Thoracic aorta (tissue), 2 donors: ENCODE results near the gene MAX. TPM values are rescaled to one million over a fixed set of nuclear protein-coding genes. Genes with fewer than 3 reads are reported as not detected.

Experiments
- ATAC-seq: fragments of 150-250 bp; one replicate; pipeline ENCODE4 v1.8.0; 2017; ENCODE audit warnings: low read depth; ENCODE audit not compliant: insufficient number of reproducible peaks, low FRiP score
- DNase-seq: peaks from one replicate; pipeline ENCODE4 v3.0.0-alpha.2; 2020; ENCODE audit warnings: low spot score
- H3K27ac ChIP-seq, 2 donors: fragments of 200-600 bp; sonication (generic); 1 replicate in 1 of 2; 2 replicates in 1 of 2; pipeline ENCODE4 v1.5.1; 2016; ENCODE audit warnings: mild to moderate bottlenecking in 2 of 2, moderate library complexity in 2 of 2
- H3K27me3 ChIP-seq: fragments of 200-600 bp; sonication (generic); replicated peaks from 2 replicates; pipeline ENCODE4 v1.6.0; 2016; ENCODE audit warnings: mild to moderate bottlenecking; ENCODE audit not compliant: insufficient read depth
- H3K36me3 ChIP-seq: fragments of 200-600 bp; sonication (generic); one replicate; pipeline ENCODE4 v1.5.1; 2016
- H3K4me1 ChIP-seq, 2 donors: fragments of 200-600 bp; sonication (generic); 1 replicate in 1 of 2; 2 replicates in 1 of 2; pipeline versions ENCODE4 v1.5.1 to v1.6.0; 2016; ENCODE audit warnings: low read depth in 2 of 2, mild to moderate bottlenecking in 1 of 2; ENCODE audit not compliant: control insufficient read depth in 1 of 2
- H3K4me3 ChIP-seq: fragments of 200-600 bp; sonication (generic); 2 replicates; pipeline ENCODE4 v1.5.1; 2016; ENCODE audit warnings: mild to moderate bottlenecking
- H3K9me3 ChIP-seq: fragments of 200-600 bp; sonication (generic); 2 replicates; pipeline ENCODE4 v1.5.1; 2016
- total RNA-seq, 2 donors: library from RNA; depleted of rRNA; stranded (reverse); fragments of >200 nt; gene quantifications; one replicate each; pipeline versions ENCODE4 v1.1.0 to v1.2.3, GENCODE V29; 2016
- TF ChIP-seq, protein P1 (sequence below): fragments of 200-600 bp; sonication (generic); IDR thresholded peaks from one replicate; pipeline ENCODE4 v1.5.1; 2019; ENCODE audit warnings: antibody characterized with exemption

The MAX gene
- total RNA-seq, 2 donors from 2014 or later, result 33.2 to 52.8 TPM

GRCh38 chr14:65072256-65072655, 30.1 kb downstream of the MAX start:
- no peak overlapping the region for H3K27ac ChIP-seq
- no peak for ATAC-seq
- H3K4me1 ChIP-seq, result peaks cover 17 to 34% of the 10 kb centered on the region in 2 donors
- H3K36me3 ChIP-seq, result peaks cover 9% of the 10 kb centered on the region
- no peak for DNase-seq
- no peaks in the 10 kb centered on the region for H3K27me3 ChIP-seq
- H3K4me3 ChIP-seq, result no peak overlapping the region
- no peaks in the 10 kb centered on the region for H3K9me3 ChIP-seq
- TF ChIP-seq, protein P1, sequence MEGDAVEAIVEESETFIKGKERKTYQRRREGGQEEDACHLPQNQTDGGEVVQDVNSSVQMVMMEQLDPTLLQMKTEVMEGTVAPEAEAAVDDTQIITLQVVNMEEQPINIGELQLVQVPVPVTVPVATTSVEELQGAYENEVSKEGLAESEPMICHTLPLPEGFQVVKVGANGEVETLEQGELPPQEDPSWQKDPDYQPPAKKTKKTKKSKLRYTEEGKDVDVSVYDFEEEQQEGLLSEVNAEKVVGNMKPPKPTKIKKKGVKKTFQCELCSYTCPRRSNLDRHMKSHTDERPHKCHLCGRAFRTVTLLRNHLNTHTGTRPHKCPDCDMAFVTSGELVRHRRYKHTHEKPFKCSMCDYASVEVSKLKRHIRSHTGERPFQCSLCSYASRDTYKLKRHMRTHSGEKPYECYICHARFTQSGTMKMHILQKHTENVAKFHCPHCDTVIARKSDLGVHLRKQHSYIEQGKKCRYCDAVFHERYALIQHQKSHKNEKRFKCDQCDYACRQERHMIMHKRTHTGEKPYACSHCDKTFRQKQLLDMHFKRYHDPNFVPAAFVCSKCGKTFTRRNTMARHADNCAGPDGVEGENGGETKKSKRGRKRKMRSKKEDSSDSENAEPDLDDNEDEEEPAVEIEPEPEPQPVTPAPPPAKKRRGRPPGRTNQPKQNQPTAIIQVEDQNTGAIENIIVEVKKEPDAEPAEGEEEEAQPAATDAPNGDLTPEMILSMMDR, result no peak

DNA sequence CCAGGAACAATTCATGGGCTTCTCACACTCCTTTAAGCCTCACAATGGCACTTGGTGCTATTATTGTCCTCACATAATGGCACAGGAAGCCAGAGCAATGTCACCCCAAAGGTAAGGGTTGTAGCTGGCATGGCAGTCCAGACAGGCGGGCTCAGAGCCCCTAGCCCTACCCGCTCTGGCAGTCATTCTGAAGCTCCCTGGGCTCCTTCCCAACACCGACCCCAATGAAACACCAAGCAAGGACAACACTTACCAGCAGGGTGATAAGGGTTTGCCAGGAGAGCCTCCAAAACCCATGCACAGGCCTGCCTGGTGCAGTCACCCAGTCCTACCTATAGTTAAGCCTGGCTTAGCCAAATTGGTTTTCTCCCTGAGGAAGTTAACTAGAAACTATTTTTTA, 30.8 kb downstream of the MAX start:
- Histone ChIP-seq H3K27ac (no peak overlapping the region), H3K4me3 (no peak overlapping the region), H3K9me3 (no peaks in the 10 kb centered on the region), H3K4me1 (peaks cover 17 to 34% of the 10 kb centered on the region in 2 donors), H3K36me3 (peaks cover 8% of the 10 kb centered on the region), H3K27me3 (no peaks in the 10 kb centered on the region)
- TF ChIP-seq, protein P1, result no peak
- ATAC-seq (no peak), DNase-seq (no peak)

- peaks cover 17 to 34% of the 10 kb centered on the region in 2 donors for H3K4me1 ChIP-seq
- TF ChIP-seq, protein P1, result no peak
- no peak overlapping the region for H3K4me3 ChIP-seq
- ATAC-seq (no peak), DNase-seq (no peak)
- H3K36me3 ChIP-seq, result peaks cover 15% of the 10 kb centered on the region
- no peak overlapping the region for H3K27ac ChIP-seq
- H3K27me3 ChIP-seq, result no peaks in the 10 kb centered on the region
- H3K9me3 ChIP-seq, result no peaks in the 10 kb centered on the region
Measured at GRCh38 chr14:65070471-65070976, 31.8 kb downstream of the MAX start.

GRCh38 chr14:65069874-65070413, 32.4 kb downstream of the MAX start:
- H3K27me3 ChIP-seq, result no peaks in the 10 kb centered on the region
- TF ChIP-seq, protein P1, result no peak
- no peak overlapping the region for H3K4me3 ChIP-seq
- no peak overlapping the region for H3K27ac ChIP-seq
- H3K9me3 ChIP-seq, result no peaks in the 10 kb centered on the region
- DNase-seq, result no peak
- no peak for ATAC-seq
- peaks cover 15% of the 10 kb centered on the region for H3K36me3 ChIP-seq
- H3K4me1 ChIP-seq, result peaks cover 14 to 31% of the 10 kb centered on the region in 2 donors

DNA sequence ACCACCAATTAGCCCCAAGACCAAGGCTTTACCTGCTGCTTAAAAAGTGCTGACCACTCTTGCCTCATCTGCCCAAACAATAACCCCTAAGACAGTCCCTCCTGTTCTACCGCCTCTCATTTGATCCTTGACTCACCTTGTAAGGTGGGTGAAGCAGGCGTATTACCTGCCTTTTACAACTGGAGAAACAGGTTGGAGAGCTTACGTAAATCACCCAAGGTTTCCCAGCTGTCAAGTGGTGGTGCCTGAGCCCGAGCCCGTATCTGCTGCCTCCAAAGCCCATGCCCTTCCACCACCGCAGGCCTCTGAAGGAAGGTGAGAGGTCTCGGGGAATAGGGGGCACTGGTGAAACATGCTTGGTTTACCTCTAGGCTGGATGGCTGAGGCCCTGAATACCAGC, 36.6 kb downstream of the MAX start:
- no peaks in the 10 kb centered on the region for H3K9me3 ChIP-seq
- DNase-seq, result no peak
- no peak overlapping the region for H3K4me3 ChIP-seq
- no peaks in the 10 kb centered on the region for H3K27me3 ChIP-seq
- TF ChIP-seq, protein P1, result no peak
- H3K36me3 ChIP-seq, result peaks cover 30% of the 10 kb centered on the region
- peaks cover 2 to 6% of the 10 kb centered on the region in 2 donors for H3K4me1 ChIP-seq
- no peak overlapping the region for H3K27ac ChIP-seq
- ATAC-seq, result no peak
